BE2C (cell line): ENCODE measurements around the gene PPP1R26.

Experiments used
- DNase-seq: peaks from one replicate; pipeline ENCODE4 v3.0.0-alpha.2; 2020
- H3K27me3 ChIP-seq: fragments of 250-450 bp; sonication (Bioruptor Pico); 2 replicates; pipeline ENCODE4 v1.5.1; 2020; ENCODE audit warnings: mild to moderate bottlenecking
- H3K36me3 ChIP-seq: fragments of 250-450 bp; sonication (Bioruptor Pico); 2 replicates; pipeline ENCODE4 v1.5.1; 2020; ENCODE audit warnings: mild to moderate bottlenecking
- H3K4me1 ChIP-seq: fragments of 250-450 bp; sonication (Bioruptor Pico); 2 replicates; pipeline ENCODE4 v1.5.1; 2020
- H3K4me3 ChIP-seq: 2 replicates; pipeline ENCODE4 v1.5.1; 2011; ENCODE audit warnings: low read depth, low read length
- H3K9me3 ChIP-seq: fragments of 250-450 bp; sonication (Bioruptor Pico); 2 replicates; pipeline ENCODE4 v1.5.1; 2020
- CTCF ChIP-seq: IDR thresholded peaks from 2 replicates; pipeline ENCODE4 v1.5.1; 2012; ENCODE audit warnings: mild to moderate bottlenecking, low read depth, low read length

Gene PPP1R26

GRCh38 chr9:135522931-135523330 is 43.3 kb downstream of the PPP1R26 start:
- Histone ChIP-seq H3K27me3 (no peaks in the 10 kb centered on the region), H3K4me3 (no peak overlapping the region), H3K4me1 (no peaks in the 10 kb centered on the region; the same call in 1 of the 2 replicates), H3K36me3 (no peaks in the 10 kb centered on the region), H3K9me3 (no peaks in the 10 kb centered on the region)
- no peak for DNase-seq
- TF ChIP-seq CTCF = no peak

DNA sequence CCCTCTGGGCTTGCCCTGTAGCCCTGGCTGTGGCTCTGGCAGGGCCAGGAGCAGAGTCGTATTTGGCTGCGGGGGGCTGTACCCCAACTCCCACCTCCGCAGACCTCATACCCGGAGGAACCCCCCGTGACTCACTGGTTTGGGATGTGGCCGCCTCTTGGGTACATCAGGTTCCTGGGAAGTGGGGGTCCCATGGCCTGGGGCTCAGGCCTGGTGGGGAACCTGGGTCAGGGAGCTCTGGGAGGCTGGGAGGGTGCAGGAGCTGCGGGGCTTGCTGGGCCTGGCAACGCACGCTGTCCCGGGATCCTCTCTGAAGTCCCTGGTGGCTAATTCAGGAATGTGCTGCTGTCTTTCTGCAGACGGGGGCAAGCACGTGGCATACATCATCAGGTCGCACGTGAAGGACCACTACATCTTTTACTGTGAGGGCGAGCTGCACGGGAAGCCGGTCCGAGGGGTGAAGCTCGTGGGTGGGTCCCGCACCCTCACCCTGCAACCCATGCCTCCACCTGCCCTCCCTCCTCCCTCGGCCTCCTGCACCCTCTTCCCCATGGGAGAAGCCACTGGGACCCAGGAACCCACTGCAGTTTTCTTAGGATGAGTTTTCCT is 44.0 kb downstream of the PPP1R26 start:
- no peak; the same call in 1 of the 2 replicates for TF ChIP-seq CTCF
- Histone ChIP-seq H3K27me3 (no peaks in the 10 kb centered on the region), H3K9me3 (no peaks in the 10 kb centered on the region), H3K4me1 (no peaks in the 10 kb centered on the region; the same call in 1 of the 2 replicates), H3K4me3 (no peak overlapping the region), H3K36me3 (no peaks in the 10 kb centered on the region)
- no peak for DNase-seq

DNA sequence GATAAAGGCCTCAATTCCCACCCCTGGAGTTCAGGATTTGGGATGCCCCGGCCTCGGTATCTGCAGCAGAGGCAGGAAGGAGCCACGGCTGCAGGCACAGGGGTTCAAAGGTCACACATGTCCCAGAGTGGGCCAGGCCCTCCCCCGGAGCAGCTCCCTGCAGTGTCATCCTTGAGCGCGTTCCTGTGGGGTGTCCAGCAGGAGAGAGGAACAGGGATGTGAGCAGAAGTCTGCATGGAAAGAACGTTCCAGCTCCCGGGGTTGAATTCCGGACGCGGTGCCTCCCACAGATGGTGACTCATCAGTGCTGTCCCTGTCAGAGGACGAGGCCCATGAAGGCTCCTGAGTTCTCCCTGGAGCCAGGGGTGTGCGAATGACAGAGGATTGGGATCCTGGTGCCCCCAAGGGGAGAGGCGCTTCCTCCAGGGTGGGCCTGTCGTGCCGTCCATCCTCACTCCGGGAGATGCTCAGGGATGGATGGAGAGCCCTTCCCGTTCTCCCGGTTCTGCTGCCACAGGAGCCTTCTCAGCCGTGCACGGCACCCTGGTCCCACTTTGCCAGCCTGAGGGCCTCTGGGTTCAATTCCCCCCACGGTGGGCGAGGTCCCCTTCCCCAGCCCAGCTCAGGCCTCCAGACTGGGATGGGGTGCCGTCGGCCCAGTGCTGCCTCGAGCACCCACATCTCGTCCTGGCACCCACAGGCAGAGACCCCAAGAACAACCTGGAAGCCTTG is 44.7 kb downstream of the PPP1R26 start:
- Histone ChIP-seq H3K27me3 (no peaks in the 10 kb centered on the region), H3K9me3 (no peaks in the 10 kb centered on the region), H3K4me1 (no peaks in the 10 kb centered on the region; the same call in 1 of the 2 replicates), H3K4me3 (no peak overlapping the region), H3K36me3 (no peaks in the 10 kb centered on the region)
- TF ChIP-seq CTCF = no peak
- no peak for DNase-seq

DNA sequence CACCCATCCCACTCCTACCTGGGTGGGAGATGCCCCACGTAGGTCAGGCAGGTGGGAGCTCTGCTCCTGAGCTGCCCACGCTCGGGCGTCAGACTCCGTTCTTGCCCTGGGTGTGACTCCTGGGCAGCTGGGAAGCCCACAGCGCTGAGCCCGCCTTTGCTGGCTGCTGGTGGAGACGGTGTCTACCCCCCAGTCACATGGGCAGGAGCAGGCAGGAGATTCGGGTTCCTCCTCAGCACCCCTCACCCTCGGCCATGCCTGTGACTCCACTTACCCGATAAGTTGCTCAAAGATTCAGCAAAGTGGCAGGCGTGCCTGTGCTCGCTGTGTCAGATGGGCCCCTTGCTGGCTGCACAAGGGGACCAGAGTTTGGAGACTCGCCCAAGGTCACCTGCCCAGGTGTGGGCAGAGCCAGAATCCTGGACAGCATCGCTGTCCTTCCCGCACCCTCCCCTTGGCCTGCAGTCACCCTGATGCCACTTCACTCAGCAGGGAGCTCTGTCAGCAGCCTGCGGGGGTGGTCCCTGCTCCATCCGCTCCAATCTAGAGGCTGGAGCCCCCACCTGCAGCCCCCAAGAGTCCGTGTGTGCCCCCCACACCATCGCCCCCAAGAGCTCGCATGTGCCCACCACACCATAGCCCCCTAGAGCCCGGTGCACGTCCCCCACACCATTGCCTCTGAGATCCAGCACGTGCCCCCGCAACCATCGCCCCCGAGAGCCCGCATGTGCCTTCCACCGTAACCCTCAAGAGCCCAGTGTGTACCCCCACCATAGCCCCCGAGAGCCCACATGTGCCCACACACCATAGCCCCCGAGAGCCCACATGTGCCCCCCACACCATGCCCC is 45.9 kb downstream of the PPP1R26 start:
- TF ChIP-seq CTCF = no peak
- Histone ChIP-seq H3K4me3 (no peak overlapping the region), H3K27me3 (no peaks in the 10 kb centered on the region), H3K36me3 (no peaks in the 10 kb centered on the region), H3K9me3 (no peaks in the 10 kb centered on the region), H3K4me1 (no peaks in the 10 kb centered on the region; the same call in 1 of the 2 replicates)
- DNase-seq = no peak

GRCh38 chr9:135526089-135526729 is 46.6 kb downstream of the PPP1R26 start:
- TF ChIP-seq CTCF = no peak
- H3K9me3 ChIP-seq = no peaks in the 10 kb centered on the region
- no peaks in the 10 kb centered on the region for H3K27me3 ChIP-seq

More at GRCh38 chr9:135526089-135526729, 46.6 kb downstream of the PPP1R26 start:
- H3K4me1 ChIP-seq = no peaks in the 10 kb centered on the region; the same call in 1 of the 2 replicates
- no peaks in the 10 kb centered on the region for H3K36me3 ChIP-seq
- no peak overlapping the region for H3K4me3 ChIP-seq
- DNase-seq = no peak
